ENCODE data around the gene SRR. TPM values are rescaled to one million over a fixed set of nuclear protein-coding genes. Genes with fewer than 3 reads are reported as not detected.

SRR gene
- total and polyA plus RNA-seq, 9 of the 15 experiments (the other 6 are each of a cell fraction or from before 2014, with no cell fraction given): 5.0 to 19.4 (median 7.9) TPM

DNA sequence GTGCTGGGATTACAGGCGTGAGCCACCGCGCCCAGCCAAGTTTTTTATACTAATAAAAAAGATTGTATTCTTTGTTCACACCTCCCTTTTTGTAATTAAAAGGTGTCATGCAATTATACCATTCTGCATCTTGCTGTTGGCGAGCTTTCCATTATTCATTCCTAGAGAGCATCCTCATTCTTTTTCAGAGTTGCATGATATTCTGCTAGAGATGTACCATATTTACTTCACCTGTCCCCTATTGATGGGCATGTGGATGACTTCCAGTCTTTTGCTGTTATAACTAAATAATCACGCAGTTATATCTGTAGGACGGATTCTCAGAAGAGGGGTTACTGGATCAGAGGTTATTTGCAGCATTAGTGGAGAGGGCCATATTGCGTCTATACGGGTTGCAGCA lies 50.6 kb downstream of the SRR start (continued):
- TF ChIP-seq, protein P1, sequence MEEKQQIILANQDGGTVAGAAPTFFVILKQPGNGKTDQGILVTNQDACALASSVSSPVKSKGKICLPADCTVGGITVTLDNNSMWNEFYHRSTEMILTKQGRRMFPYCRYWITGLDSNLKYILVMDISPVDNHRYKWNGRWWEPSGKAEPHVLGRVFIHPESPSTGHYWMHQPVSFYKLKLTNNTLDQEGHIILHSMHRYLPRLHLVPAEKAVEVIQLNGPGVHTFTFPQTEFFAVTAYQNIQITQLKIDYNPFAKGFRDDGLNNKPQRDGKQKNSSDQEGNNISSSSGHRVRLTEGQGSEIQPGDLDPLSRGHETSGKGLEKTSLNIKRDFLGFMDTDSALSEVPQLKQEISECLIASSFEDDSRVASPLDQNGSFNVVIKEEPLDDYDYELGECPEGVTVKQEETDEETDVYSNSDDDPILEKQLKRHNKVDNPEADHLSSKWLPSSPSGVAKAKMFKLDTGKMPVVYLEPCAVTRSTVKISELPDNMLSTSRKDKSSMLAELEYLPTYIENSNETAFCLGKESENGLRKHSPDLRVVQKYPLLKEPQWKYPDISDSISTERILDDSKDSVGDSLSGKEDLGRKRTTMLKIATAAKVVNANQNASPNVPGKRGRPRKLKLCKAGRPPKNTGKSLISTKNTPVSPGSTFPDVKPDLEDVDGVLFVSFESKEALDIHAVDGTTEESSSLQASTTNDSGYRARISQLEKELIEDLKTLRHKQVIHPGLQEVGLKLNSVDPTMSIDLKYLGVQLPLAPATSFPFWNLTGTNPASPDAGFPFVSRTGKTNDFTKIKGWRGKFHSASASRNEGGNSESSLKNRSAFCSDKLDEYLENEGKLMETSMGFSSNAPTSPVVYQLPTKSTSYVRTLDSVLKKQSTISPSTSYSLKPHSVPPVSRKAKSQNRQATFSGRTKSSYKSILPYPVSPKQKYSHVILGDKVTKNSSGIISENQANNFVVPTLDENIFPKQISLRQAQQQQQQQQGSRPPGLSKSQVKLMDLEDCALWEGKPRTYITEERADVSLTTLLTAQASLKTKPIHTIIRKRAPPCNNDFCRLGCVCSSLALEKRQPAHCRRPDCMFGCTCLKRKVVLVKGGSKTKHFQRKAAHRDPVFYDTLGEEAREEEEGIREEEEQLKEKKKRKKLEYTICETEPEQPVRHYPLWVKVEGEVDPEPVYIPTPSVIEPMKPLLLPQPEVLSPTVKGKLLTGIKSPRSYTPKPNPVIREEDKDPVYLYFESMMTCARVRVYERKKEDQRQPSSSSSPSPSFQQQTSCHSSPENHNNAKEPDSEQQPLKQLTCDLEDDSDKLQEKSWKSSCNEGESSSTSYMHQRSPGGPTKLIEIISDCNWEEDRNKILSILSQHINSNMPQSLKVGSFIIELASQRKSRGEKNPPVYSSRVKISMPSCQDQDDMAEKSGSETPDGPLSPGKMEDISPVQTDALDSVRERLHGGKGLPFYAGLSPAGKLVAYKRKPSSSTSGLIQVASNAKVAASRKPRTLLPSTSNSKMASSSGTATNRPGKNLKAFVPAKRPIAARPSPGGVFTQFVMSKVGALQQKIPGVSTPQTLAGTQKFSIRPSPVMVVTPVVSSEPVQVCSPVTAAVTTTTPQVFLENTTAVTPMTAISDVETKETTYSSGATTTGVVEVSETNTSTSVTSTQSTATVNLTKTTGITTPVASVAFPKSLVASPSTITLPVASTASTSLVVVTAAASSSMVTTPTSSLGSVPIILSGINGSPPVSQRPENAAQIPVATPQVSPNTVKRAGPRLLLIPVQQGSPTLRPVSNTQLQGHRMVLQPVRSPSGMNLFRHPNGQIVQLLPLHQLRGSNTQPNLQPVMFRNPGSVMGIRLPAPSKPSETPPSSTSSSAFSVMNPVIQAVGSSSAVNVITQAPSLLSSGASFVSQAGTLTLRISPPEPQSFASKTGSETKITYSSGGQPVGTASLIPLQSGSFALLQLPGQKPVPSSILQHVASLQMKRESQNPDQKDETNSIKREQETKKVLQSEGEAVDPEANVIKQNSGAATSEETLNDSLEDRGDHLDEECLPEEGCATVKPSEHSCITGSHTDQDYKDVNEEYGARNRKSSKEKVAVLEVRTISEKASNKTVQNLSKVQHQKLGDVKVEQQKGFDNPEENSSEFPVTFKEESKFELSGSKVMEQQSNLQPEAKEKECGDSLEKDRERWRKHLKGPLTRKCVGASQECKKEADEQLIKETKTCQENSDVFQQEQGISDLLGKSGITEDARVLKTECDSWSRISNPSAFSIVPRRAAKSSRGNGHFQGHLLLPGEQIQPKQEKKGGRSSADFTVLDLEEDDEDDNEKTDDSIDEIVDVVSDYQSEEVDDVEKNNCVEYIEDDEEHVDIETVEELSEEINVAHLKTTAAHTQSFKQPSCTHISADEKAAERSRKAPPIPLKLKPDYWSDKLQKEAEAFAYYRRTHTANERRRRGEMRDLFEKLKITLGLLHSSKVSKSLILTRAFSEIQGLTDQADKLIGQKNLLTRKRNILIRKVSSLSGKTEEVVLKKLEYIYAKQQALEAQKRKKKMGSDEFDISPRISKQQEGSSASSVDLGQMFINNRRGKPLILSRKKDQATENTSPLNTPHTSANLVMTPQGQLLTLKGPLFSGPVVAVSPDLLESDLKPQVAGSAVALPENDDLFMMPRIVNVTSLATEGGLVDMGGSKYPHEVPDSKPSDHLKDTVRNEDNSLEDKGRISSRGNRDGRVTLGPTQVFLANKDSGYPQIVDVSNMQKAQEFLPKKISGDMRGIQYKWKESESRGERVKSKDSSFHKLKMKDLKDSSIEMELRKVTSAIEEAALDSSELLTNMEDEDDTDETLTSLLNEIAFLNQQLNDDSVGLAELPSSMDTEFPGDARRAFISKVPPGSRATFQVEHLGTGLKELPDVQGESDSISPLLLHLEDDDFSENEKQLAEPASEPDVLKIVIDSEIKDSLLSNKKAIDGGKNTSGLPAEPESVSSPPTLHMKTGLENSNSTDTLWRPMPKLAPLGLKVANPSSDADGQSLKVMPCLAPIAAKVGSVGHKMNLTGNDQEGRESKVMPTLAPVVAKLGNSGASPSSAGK (IDR thresholded peaks at IDR 0.05): no peak
- TF ChIP-seq GABPB2 (CRISPR knock-in tag; conservative IDR thresholded peaks at IDR 0.05) (no peak), FOXJ3 (CRISPR knock-in tag; IDR thresholded peaks at IDR 0.05) (no peak), NFIC (IDR thresholded peaks at IDR 0.05) (no peak), HNRNPLL (IDR thresholded peaks at IDR 0.05; ENCODE audit: low read depth, low read length, poor library complexity, severe bottlenecking) (no peak), NFXL1 (CRISPR knock-in tag; IDR thresholded peaks at IDR 0.05) (no peak), HDGF (IDR thresholded peaks at IDR 0.05) (no peak), GTF2A2 (tag; IDR thresholded peaks at IDR 0.05) (no peak), MEF2A (IDR thresholded peaks at IDR 0.05; ENCODE audit: control insufficient read depth, low read depth, low read length) (no peak), ZC3H4 (CRISPR knock-in tag; IDR thresholded peaks at IDR 0.05; ENCODE audit: borderline replicate concordance) (no peak), ATF7 (IDR thresholded peaks at IDR 0.05) (no peak), BDP1 (IDR thresholded peaks at IDR 0.05; ENCODE audit: insufficient read depth, insufficient read length) (no peak), HLTF (IDR thresholded peaks at IDR 0.05) (no peak)
- TF ChIP-seq, protein P2, sequence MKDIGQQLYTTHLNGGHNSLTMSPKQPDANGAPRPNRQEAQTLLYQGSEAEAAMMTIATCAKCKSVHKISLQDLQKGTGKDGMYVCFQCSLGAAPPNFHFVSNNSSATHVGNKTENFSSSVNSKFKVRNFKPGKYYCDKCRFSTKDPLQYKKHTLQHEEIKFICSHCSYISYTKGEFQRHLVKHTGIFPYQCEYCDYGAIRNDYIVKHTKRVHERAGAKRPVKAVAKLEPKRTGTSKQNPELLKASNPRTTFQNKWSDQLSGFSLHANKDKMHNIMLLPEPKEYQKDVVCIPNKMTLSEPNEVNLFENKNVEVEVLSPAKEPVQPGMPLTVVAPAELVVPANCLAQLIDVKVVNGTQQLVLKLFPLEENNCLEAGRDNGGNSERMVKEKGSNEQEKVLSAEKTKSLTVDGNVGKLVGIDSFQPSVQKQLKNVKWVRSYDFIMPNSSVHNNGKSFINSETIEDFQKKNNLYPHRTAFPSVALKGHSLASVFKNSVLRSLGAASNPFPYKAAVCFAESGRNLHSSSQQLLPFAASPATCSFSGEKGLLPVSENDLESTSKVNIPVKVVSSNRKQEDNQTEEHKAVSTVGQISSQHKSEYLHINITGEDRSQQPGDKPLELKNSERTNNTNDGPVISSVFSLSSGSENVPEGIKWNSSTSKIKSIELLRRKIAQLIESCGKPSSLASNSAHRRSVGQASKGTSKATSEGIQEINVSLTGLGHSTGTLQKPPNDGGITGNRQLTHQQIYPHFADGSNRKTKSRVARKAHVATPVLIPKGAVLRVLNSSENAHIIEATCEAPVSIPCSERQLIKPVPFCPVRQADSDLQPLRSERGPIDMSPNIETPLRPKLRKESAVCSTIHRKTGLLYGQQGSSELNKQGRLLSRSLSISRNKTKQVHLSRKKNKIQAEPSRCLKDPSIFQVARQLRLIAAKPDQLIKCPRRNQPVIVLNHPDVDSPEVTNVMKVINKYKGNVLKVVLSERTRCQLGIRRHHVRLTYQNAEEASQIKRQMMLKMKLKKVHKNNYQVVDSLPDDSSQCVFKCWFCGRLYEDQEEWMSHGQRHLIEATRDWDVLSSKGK (CRISPR knock-in tag; IDR thresholded peaks at IDR 0.05): no peak
